HepG2 (cell line): Measurements from ENCODE around the gene VRK2. TPM values are rescaled to one million over a fixed set of nuclear protein-coding genes. Genes with fewer than 3 reads are reported as not detected.

Experiments used
- ATAC-seq: fragments of 200-7000 bp; cut with Tn5 transposase; 3 replicates; pipeline ENCODE4 v1.9.1; 2020; ENCODE audit warnings: mild to moderate bottlenecking, moderate library complexity
- BruUV-seq: library from RNA; stranded (reverse); fragments of 400-500 nt; replicated peaks from 2 replicates; lab custom pipeline; 2021; lab: Mats Ljungman, UMichigan
- CTCF ChIA-PET: fragments of 300-600 bp; formaldehyde crosslinking; extraction: SDS; loops from one replicate; lab custom pipeline; 2021; ENCODE audit warnings: low total read pairs, inconsistent platforms, low intra/inter-chr PET ratio; lab: Yijun Ruan, JAX
- POLR2A ChIA-PET: fragments of 350-600 bp; sonication (Branson Sonifier 250); formaldehyde crosslinking; loops from one replicate; lab custom pipeline; 2020; ENCODE audit warnings: antibody characterized with exemption, inconsistent platforms; lab: Yijun Ruan, JAX
- DNase-seq: peaks from one replicate; pipeline ENCODE4 v3.0.0-alpha.2; 2015; ENCODE audit warnings: low spot score
- FAIRE-seq: peaks from 3 replicates; lab custom pipeline; 2011; peaks lifted over from hg19 to GRCh38; lab: Jason Lieb, UNC
- H2AFZ ChIP-seq: one replicate; pipeline ENCODE4 v1.6.1; 2011; ENCODE audit warnings: low read length, inconsistent platforms
- H3K27ac ChIP-seq: fragments of 300-600 bp; 3 replicates; pipeline ENCODE4 v1.8.0; 2011; ENCODE audit warnings: mixed run types, mild to moderate bottlenecking, mixed read lengths, low read length, inconsistent platforms; ENCODE audit not compliant: insufficient read depth; ENCODE audit errors: extremely low read length
- H3K27me3 ChIP-seq, 2 experiments: fragments of 200-600 bp in 1 of 2; 2 replicates in 1 of 2; 3 replicates in 1 of 2; pipeline versions ENCODE4 v1.6.0 to v1.8.0; 2011; ENCODE audit warnings: low read length in 2 of 2, mild to moderate bottlenecking in 2 of 2, moderate library complexity in 2 of 2, inconsistent platforms in 1 of 2; ENCODE audit not compliant: insufficient read depth in 2 of 2, control insufficient read depth in 1 of 2
- H3K36me3 ChIP-seq, 2 experiments: fragments of 200-600 bp in 1 of 2; replicated peaks in 1 of 2; 2 replicates in 1 of 2; 3 replicates in 1 of 2; pipeline versions ENCODE4 v1.5.1 to v1.8.0; 2011; ENCODE audit warnings: low read length in 2 of 2, inconsistent platforms in 1 of 2; ENCODE audit not compliant: insufficient read depth in 2 of 2, control insufficient read depth in 1 of 2
- H3K4me1 ChIP-seq: 2 replicates; pipeline ENCODE4 v1.5.1; 2012; ENCODE audit warnings: low read length, inconsistent platforms; ENCODE audit not compliant: insufficient read depth
- H3K4me2 ChIP-seq: 2 replicates; pipeline ENCODE4 v1.6.0; 2011; ENCODE audit warnings: low read depth, low read length, inconsistent platforms
- H3K4me3 ChIP-seq, 3 experiments: fragments of 200-600 bp in 1 of 3; sonication (generic), shearing (Covaris generic) in 1 of 3; replicated peaks in 1 of 3; 2 replicates each; pipeline ENCODE4 v1.5.1; 2011 to 2016; ENCODE audit warnings: low read length in 3 of 3, inconsistent platforms in 2 of 3, low read depth in 2 of 3, mild to moderate bottlenecking in 2 of 3, control low read depth in 1 of 3, mixed read lengths in 1 of 3; ENCODE audit not compliant: insufficient read depth in 1 of 3
- H3K79me2 ChIP-seq: one replicate; pipeline ENCODE4 v1.6.1; 2011; ENCODE audit warnings: low read length, inconsistent platforms; ENCODE audit not compliant: insufficient read depth
- H3K9ac ChIP-seq: 2 replicates; pipeline ENCODE4 v1.6.0; 2011; ENCODE audit warnings: mild to moderate bottlenecking, low read depth, low read length, inconsistent platforms; ENCODE audit not compliant: insufficient read depth
- H3K9me3 ChIP-seq: 2 replicates; pipeline ENCODE4 v1.5.1; 2012; ENCODE audit warnings: mild to moderate bottlenecking, low read length
- H4K20me1 ChIP-seq: 2 replicates; pipeline ENCODE4 v1.6.0; 2011; ENCODE audit warnings: inconsistent platforms, mild to moderate bottlenecking, low read length, moderate library complexity; ENCODE audit not compliant: insufficient read depth
- HOMEZ ChIP-seq: IDR thresholded peaks from 2 replicates; pipeline ENCODE4 v1.6.1; 2016; ENCODE audit warnings: low read depth
- PAWR ChIP-seq: sonication (generic); formaldehyde crosslinking; IDR thresholded peaks from 2 replicates; pipeline ENCODE4 v1.4.0; 2020; ENCODE audit warnings: missing genetic modification reagents, mild to moderate bottlenecking, borderline replicate concordance
- SKI ChIP-seq: fragments of 450-650 bp; IDR thresholded peaks from one replicate; pipeline ENCODE4 v1.6.1; 2018; ENCODE audit warnings: mild to moderate bottlenecking; ENCODE audit not compliant: partially characterized antibody
- SOX5 ChIP-seq: IDR thresholded peaks from 2 replicates; pipeline ENCODE4 v1.6.1; 2016; ENCODE audit warnings: borderline replicate concordance
- TRIM22 ChIP-seq: fragments of 450-650 bp; IDR thresholded peaks from 2 replicates; pipeline ENCODE4 v1.6.1; 2017
- ZBTB49 ChIP-seq: sonication (generic); formaldehyde crosslinking; IDR thresholded peaks from 2 replicates; pipeline ENCODE4 v1.4.0; 2020; ENCODE audit warnings: missing genetic modification reagents, borderline replicate concordance
- ZNF296 ChIP-seq: sonication (generic); formaldehyde crosslinking; conservative IDR thresholded peaks from 2 replicates; pipeline ENCODE4 v1.5.0; 2020; ENCODE audit warnings: mild to moderate bottlenecking, missing genetic modification reagents
- ZNF687 ChIP-seq: sonication (generic); formaldehyde crosslinking; IDR thresholded peaks from 2 replicates; pipeline ENCODE4 v1.5.1; 2020; ENCODE audit warnings: mild to moderate bottlenecking, missing genetic modification reagents, moderate library complexity
- ZNF746 ChIP-seq: sonication (generic); formaldehyde crosslinking; IDR thresholded peaks from 2 replicates; pipeline ENCODE4 v1.8.0; 2022; ENCODE audit warnings: mild to moderate bottlenecking, missing genetic modification reagents
- ZSCAN31 ChIP-seq: sonication (generic); formaldehyde crosslinking; IDR thresholded peaks from 2 replicates; pipeline ENCODE4 v1.5.0; 2020; ENCODE audit warnings: low read depth, mild to moderate bottlenecking, missing genetic modification reagents
- WGBS: methylation state at CpG from one replicate; pipeline ENCODE4 v1.1.6; 2017; ENCODE audit warnings: low lambda C conversion rate; 5-methylcytosine and 5-hydroxymethylcytosine counted together
- in situ Hi-C: cut with HindIII; loops from 2 replicates; pipeline ENCODE4 v1.10.0; 2017; ENCODE audit warnings: low pct_unique_long_range_greater_than_20kb; ENCODE audit not compliant: extremely low pct_ligation_motif_present
- intact Hi-C: fragments of 100-400 bp; cut with micrococcal nuclease; formaldehyde crosslinking; loops from one replicate; pipeline ENCODE4 v1.10.0; 2022; ENCODE audit not compliant: unreplicated experiment
- polyA plus RNA-seq, 8 experiments: library from polyadenylated mRNA; depleted of rRNA in 3 of 8; stranded (reverse) in 7 of 8; unstranded in 1 of 8; fragments of >200 nt; fragmentation: Illumina TruSeq in 4 of 8; extraction: Trizol in 4 of 8; gene quantifications; 2 replicates each; pipeline versions ENCODE4 v1.2.1 to v1.2.3, GENCODE V29; 2011 to 2016; ENCODE audit warnings: low read depth in 4 of 8, missing spikeins in 1 of 8, mixed read lengths in 1 of 8; ENCODE audit not compliant: insufficient read depth in 1 of 8
- total RNA-seq, 5 experiments: library from RNA; depleted of rRNA; stranded (reverse); fragments of >200 nt; fragmentation: Illumina TruSeq; extraction: Trizol; gene quantifications; 2 replicates each; pipeline ENCODE4 v1.2.3, GENCODE V29; 2016; ENCODE audit warnings: low read depth in 1 of 5
- TF ChIP-seq, protein P1 (sequence below): sonication (generic); formaldehyde crosslinking; IDR thresholded peaks from 2 replicates; pipeline ENCODE4 v1.9.0; 2021; ENCODE audit warnings: missing genetic modification reagents, borderline replicate concordance

The VRK2 gene
- total and polyA plus RNA-seq, 2 of the 13 experiments (the other 11 are each of a cell fraction or from before 2014, with no cell fraction given): 13.3 to 29.1 TPM

DNA sequence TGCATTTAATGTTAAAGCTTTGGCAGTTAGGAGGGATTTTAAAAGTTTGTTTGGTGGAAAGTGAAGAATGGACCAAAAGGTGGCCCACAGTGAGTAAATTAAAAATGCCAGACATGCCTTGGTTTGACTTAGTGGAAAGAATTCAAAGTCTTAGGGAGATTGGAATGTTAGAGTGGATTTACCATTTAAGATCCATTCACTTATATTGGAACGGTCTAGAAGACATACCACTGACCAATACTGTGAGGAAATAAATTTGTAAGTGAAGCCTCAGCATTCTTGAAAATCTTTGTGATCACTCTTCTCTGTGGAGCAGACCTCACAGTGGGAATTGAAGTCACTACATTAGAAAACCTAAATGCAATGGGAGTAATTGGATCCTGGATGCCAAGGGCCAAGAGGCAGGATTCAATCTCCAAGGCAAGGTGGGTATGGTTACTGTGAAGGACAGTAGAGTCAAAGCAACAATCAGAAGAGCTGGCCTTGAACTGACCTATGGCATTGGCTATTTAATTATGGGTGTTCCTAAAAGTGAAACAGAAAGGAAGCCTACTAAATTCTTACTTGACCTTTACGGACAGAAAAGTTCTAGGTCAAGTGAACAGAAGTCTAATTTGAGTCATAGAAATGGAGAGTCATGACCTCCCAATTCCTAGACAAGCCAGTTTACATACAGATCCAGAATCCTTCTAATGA, 40.2 kb upstream of the VRK2 start:
- no peaks in the 10 kb centered on the region for H3K36me3 ChIP-seq
- H4K20me1 ChIP-seq: no peaks in the 10 kb centered on the region
- H2AFZ ChIP-seq: no peak overlapping the region
- H3K4me2 ChIP-seq: no peak overlapping the region
- no peak overlapping the region for H3K4me3 ChIP-seq
- no peaks in the 10 kb centered on the region for H3K79me2 ChIP-seq
- DNase-seq (no peak), FAIRE-seq (no peak), ATAC-seq (no peak)
- no TSS peak for BruUV-seq
- intact Hi-C loops (no loop called here), in situ Hi-C loops (no loop called here)
- ChIA-PET POLR2A (no interaction called here), CTCF (no interaction called here)
- H3K27me3 ChIP-seq: no peaks in the 10 kb centered on the region
- WGBS: 7% methylated on average over 2 of the region's 2 CpGs
- H3K27ac ChIP-seq: no peak overlapping the region
- H3K9ac ChIP-seq: no peak overlapping the region
- no peaks in the 10 kb centered on the region for H3K9me3 ChIP-seq
- peaks cover 8% of the 10 kb centered on the region for H3K4me1 ChIP-seq
- TF ChIP-seq ZSCAN31 (CRISPR knock-in tag) (no peak), ZNF296 (no peak), TRIM22 (no peak), ZNF746 (CRISPR knock-in tag) (no peak), SKI (no peak), SOX5 (no peak), HOMEZ (no peak), ZNF687 (CRISPR knock-in tag) (no peak), PAWR (no peak), ZBTB49 (CRISPR knock-in tag) (no peak)
- TF ChIP-seq, protein P1, sequence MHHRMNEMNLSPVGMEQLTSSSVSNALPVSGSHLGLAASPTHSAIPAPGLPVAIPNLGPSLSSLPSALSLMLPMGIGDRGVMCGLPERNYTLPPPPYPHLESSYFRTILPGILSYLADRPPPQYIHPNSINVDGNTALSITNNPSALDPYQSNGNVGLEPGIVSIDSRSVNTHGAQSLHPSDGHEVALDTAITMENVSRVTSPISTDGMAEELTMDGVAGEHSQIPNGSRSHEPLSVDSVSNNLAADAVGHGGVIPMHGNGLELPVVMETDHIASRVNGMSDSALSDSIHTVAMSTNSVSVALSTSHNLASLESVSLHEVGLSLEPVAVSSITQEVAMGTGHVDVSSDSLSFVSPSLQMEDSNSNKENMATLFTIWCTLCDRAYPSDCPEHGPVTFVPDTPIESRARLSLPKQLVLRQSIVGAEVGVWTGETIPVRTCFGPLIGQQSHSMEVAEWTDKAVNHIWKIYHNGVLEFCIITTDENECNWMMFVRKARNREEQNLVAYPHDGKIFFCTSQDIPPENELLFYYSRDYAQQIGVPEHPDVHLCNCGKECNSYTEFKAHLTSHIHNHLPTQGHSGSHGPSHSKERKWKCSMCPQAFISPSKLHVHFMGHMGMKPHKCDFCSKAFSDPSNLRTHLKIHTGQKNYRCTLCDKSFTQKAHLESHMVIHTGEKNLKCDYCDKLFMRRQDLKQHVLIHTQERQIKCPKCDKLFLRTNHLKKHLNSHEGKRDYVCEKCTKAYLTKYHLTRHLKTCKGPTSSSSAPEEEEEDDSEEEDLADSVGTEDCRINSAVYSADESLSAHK: no peak
